H1 (cell line): Measurements from ENCODE around the gene TMEM183A. TPM values are rescaled to one million over a fixed set of nuclear protein-coding genes. Genes with fewer than 3 reads are reported as not detected.

Experiments
- NANOG ChIP-seq: IDR thresholded peaks from 2 replicates; pipeline ENCODE4 v1.6.1; 2011; ENCODE audit warnings: low read length, low read depth, mild to moderate bottlenecking, inconsistent platforms; ENCODE audit not compliant: insufficient read depth, poor library complexity, severe bottlenecking
- RNF2 ChIP-seq: fragments of 200-900, 300-1000 bp; sonication (generic); IDR thresholded peaks from 2 replicates; pipeline ENCODE4 v1.7.1; 2016; ENCODE audit warnings: borderline replicate concordance, low read depth, mild to moderate bottlenecking, antibody characterized with exemption, low read length; ENCODE audit not compliant: poor library complexity, severe bottlenecking; ENCODE audit errors: missing control alignments
- RXRA ChIP-seq: IDR thresholded peaks from 2 replicates; pipeline ENCODE4 v1.6.1; 2011; ENCODE audit warnings: low read depth, mild to moderate bottlenecking, low read length, moderate library complexity; ENCODE audit not compliant: insufficient read depth
- SP4 ChIP-seq: IDR thresholded peaks from 2 replicates; pipeline ENCODE4 v1.6.1; 2012; ENCODE audit warnings: low read length, inconsistent platforms
- TBP ChIP-seq: IDR thresholded peaks from 2 replicates; pipeline ENCODE4 v1.6.1; 2011; ENCODE audit warnings: low read depth, low read length, improper control_type of control experiment
- YY1 ChIP-seq: IDR thresholded peaks from 2 replicates; pipeline ENCODE4 v1.6.1; 2011; ENCODE audit warnings: low read depth, mild to moderate bottlenecking, low read length
- polyA plus RNA-seq, 7 experiments: library from polyadenylated mRNA; depleted of rRNA in 3 of 7; stranded (reverse) in 5 of 7; unstranded in 2 of 7; fragments of >200 nt in 5 of 7; fragments of 200-250 nt in 2 of 7; gene quantifications; 1 replicate in 5 of 7; 2 replicates in 1 of 7; 4 replicates in 1 of 7; pipeline versions ENCODE4 v1.2.1 to v1.2.3, GENCODE V29; 2011 to 2013; ENCODE audit warnings: missing spikeins in 2 of 7, mixed read lengths in 2 of 7
- total RNA-seq: library from RNA; stranded (reverse); fragmentation: NEBNext Ultra II Directional; extraction: Animal tissue kit (Norgen Biotek cat#: 25700); gene quantifications from 2 replicates; pipeline ENCODE4 v1.2.1, GENCODE V29; 2021

Gene TMEM183A
- total and polyA plus RNA-seq, 2 of the 8 experiments (the other 6 are each of a cell fraction or from before 2014, with no cell fraction given), result 107 to 173 TPM

GRCh38 chr1:202964791-202965410 lies 42.3 kb upstream of the TMEM183A start (continued):
- no peak for TF ChIP-seq RNF2
- no peak for TF ChIP-seq NANOG
- TF ChIP-seq YY1, result no peak
- TF ChIP-seq SP4, result no peak
- no peak for TF ChIP-seq RXRA
- TF ChIP-seq TBP, result no peak
